NCI-H524 treated with DMSO at 0.1 percent for 48 hours (cell line): ENCODE measurements around the gene CXCL11.
"Not testable (repeated sequence)": the region's sequence is repeated elsewhere in the genome, so short reads cannot be mapped to it uniquely, and the experiment has no call there.

ENCODE experiments used
- DNase-seq: peaks from one replicate; lab custom pipeline; 2025; lab: John Stamatoyannopoulos, UW

CXCL11 gene

DNA sequence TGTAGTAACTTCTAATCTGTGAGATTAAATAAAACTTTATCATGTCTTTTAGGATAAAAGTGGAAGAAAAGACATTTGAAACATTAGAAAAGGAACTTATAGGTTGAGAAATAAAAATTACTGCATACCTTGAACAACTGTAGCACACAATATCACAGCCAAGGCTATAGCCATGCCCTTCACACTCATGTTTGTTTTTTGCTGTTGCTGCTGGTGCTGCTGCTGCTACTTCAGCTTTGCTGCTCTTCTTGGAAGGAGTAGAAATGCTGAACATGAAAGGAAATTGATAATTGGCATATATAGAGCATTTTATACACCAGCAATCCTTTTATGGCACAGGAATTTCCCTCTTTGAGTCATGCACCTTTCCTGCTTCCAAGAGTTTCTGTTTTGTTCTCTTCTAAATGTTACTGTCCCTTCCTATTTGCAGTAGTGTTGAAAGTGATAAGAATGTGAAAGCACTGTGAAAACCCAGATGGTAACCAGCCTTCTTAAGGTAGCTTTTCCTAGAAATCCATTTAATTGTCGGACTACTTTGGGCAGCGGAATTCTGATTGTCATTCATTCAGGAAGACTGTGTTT lies at the start of gene CXCL11:
TSS of gene CXCL11 (minus strand) at position 272 of the 582 bp plus-strand sequence. CDS start at position 189, 83 bp downstream.
- no peak for DNase-seq

- no peak for DNase-seq
Measured at GRCh38 chr4:76084542-76084941, 48.7 kb upstream of the CXCL11 start.

DNA sequence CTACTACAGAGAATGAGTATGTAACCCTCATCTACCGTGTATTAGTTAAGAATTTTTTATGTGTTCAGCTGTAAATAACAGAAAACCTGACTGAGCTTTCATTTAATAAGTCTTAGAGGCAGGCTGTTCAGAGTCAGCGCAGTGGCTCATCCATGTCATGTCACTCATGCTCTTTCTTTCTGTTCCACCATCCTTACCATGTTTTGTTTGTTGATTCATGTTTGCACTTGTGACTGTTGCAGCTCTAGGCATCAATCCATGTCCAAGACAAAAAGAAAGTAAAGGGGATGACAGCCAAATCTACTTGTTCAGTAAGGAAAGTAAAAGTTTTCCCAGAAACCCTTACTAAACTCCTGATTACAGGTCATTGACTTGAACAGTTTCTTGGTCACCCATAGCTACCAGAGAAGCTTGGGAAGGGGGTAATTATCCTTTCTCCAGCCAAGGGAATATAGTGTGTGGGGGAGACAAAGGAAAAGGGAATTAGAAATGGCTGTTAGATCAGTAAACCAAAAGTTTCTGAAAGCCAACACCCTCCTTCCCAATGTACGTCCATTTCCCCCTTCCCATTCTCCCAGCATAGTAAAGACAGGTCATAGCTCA lies 47.6 kb upstream of the CXCL11 start:
- DNase-seq: no peak

DNA sequence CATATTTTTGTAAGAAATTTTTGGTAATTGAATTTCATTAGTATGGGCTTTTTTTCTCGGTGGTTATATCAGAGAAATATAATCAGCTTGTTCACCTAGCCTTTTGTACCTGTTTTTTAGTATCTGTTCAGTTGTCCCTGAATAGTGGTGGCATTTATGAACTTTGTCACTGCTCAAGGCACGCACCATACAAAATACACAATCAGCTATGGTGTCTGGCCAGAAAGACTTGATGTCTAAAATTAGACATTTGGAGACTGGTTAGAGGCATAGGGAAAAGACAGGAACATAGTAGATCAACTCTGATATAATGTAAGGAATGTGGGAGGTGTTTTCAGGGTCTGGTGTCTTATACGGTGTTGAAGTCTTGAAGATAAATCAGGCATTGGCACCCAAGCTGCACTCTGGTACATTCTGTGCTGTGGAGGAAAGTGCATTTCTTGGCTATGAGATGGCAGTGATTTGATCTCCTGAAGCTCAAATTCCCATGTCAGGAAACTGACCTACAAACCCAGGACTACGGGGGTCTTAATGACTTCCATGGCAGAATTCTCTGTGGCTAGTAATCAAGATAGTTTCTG lies 42.3 kb upstream of the CXCL11 start:
- no peak for DNase-seq

DNA sequence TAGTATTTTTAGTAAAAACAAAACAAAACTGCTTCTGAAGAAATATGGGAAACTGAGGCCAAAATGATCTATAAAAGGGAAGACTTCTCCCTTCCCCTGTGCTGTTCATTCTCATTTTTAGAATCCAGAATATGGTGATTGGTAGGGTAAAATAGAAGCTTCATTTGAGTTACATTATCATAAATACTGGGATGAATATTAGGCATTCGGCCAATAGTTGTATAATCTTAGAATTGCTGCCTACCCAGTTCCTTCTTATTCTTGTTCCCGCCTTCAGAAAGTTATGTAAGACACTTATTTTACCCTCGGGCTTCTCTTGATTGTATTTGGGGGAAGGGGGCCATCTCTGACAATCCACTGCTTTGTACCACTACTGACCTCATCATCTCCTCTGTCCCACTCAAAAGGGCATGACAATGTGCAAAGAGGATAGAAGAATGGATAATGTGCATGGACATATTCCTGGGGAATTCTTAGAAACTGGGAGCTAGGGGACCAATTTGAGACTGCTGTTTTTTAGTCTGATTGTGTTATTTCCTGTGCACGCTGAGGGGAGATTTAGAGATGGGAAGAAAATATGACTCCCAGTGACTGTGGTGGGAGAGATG lies 39.2 kb upstream of the CXCL11 start:
- no peak for DNase-seq

- no peak for DNase-seq
Measured at GRCh38 chr4:76074468-76074867, 38.6 kb upstream of the CXCL11 start, which contains the start of gene ART3. ART3 (plus strand) TSS chr4:76074709; CDS start chr4:76075890, 1,181 bp downstream.

- DNase-seq: no peak
Measured at GRCh38 chr4:76072760-76073159, 36.9 kb upstream of the CXCL11 start.

DNA sequence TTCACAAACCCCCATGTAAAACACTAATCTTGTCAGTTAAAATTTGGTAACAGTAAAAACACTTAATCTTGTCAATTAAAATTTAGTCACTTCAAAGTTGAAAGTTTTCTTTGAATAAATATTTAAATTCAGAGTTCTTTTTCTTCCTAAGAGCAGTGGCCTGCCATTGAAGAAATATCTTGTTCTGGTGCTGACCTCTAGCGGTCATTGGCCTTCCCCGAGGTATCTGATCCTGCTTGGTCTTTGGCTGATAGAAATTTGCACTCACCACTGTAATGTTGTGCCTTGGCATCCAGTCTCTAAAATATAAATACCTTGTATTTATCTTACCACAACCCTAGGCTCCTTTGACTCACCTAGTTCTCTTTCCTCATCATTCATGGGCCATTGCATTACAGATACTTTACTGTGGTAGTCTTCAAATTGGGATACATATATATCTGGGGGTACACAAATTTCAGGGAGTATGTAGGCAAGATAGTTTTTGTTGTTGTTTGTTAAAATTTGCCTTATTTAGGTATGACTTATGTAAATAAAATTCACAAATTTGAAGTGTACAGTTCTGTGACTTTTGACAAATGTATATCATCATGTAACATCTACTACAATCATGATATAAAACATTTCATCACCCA lies 31.9 kb upstream of the CXCL11 start:
- DNase-seq: no peak

- DNase-seq: no peak
Measured at GRCh38 chr4:76066546-76066945, 30.7 kb upstream of the CXCL11 start.

- DNase-seq: no peak
Measured at GRCh38 chr4:76061982-76062381, 26.1 kb upstream of the CXCL11 start.

DNA sequence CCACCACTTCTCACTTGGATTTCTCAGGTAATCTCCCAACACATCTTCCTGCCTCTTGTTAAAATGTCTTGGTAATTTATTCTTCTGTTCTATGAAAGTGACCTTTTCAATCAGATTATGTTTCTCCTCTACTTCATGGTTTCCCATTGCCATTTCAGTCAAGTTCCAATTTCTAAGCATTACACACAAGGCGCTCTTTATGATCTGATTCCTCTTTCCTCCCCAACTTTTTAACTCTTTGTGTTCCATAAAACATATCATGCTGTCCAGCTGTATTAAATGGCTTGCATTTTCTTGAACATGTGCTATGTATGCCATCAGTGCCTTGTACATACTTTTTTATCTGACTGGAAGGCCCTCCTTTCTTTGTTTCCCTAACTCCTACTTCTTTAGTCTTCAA lies 25.6 kb upstream of the CXCL11 start:
- DNase-seq: no peak

GRCh38 chr4:76060506-76060905 lies 24.6 kb upstream of the CXCL11 start:
- no peak for DNase-seq

DNA sequence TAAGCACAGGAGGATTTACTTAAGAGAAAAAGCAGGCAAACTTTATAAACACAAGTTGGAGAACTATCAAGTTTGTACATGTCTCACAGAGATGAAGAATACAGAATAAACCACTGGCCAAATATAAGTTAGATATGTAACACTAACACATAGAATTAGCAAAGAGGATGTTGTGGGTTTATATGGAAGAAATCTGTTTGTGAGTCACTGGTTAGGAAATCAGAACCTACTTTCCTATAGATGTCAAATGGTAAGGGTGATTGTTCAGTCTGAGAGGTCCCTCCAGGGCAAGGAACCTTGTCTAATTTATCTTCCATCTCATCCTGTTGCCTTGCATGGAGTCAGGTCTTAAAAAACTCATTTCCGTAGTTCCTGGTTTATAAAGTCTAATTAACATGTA lies 23.9 kb upstream of the CXCL11 start:
- no peak for DNase-seq

- no peak for DNase-seq
Measured at GRCh38 chr4:76058888-76059426, 23.1 kb upstream of the CXCL11 start.

DNA sequence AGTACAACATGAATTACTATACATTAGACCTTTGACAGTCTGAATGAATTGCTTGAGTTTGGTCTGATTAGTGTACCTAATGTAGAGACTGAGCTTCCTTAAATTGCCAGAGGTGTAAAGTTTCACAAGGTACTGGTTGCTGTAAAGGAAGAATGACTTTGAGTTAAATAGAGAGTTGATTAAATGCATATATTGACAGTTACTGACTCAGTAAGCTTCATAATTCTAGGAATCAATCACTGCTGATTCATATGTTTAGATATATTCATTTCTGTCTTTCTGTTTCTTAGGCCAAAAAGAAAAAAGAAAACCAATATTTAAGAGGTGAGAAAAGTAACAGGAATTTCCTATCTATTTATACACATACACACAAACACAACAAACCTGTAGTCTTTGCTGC lies 22.4 kb upstream of the CXCL11 start:
- no peak for DNase-seq

- DNase-seq: no peak
Measured at GRCh38 chr4:76055421-76055820, 19.6 kb upstream of the CXCL11 start.

DNA sequence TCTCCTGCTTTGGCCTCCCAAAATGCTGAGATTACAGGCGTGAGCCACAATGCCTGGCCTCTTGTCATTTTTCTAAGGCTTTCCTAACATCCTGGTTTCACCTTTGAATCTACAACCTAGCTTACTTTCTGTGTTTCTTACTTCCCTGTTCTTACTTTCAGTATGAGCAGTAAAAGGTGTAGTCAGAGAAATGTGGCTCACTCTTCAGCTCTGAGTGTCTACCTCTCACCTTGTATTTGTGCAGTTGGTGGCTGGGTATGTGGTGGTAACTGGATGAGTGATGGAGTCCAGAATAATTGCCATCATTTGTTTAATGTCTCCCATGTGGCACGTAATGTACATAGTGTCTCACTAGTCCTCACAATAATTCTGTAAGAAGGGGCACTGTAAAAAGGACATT lies 19.1 kb upstream of the CXCL11 start:
- DNase-seq: no peak

- DNase-seq: no peak
Measured at GRCh38 chr4:76053730-76054129, 17.9 kb upstream of the CXCL11 start.

DNA sequence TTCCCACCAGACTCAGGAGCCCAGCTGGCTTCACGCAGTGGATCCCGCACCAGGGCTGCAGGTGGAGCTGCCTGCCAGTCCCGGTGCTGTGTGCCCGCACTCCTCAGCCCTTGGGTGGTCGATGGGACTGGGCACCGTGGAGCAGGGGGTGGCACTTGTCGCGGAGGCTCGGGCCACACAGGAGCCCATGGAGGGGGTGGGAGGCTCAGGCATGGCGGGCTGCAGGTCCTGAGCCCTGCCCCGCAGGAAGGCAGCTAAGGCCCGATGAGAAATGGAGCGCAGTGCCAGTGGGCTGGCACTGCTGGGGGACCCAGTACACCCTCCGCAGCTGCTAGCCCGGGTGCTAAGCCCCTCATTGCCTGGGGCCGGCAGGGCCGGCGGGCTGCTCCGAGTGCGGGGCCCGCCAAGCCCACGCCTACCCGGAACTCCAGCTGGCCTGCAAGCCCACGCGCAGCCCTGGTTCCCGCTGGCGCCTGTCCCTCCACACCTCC lies 14.7 kb upstream of the CXCL11 start:
- not testable (repeated sequence) for DNase-seq

GRCh38 chr4:76049860-76050416 lies 14.1 kb upstream of the CXCL11 start:
- DNase-seq: not testable (repeated sequence)

DNA sequence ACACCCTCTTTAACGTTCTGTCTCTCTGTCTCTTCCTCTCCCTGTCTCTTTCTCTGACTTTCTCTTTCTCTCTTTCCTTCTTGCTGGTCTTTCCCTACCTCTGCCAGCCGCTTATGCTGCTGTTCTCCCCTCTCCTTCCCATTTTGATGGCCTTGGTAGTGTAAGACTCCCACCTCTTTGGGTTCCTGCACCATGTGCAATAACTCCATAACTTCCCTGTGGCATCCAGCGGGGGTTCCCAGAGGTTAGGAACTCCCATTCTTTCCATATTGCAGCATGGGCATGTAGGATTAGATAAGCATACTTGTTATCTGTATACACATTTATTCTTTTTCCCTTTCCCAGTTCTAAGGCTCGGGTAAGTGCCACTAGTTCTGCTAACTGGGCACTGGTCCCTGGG lies 8.8 kb upstream of the CXCL11 start:
- DNase-seq: not testable (repeated sequence)

GRCh38 chr4:76043306-76043705 lies 7.4 kb upstream of the CXCL11 start:
- DNase-seq: not testable (repeated sequence)
